GM23338 (cell line): Measurements from ENCODE around the gene HDAC9. TPM values are rescaled to one million over a fixed set of nuclear protein-coding genes. Genes with fewer than 3 reads are reported as not detected.

Source experiments
- ATAC-seq: fragments of 200-7000 bp; cut with Tn5 transposase; 3 replicates; pipeline ENCODE4 v1.9.1; 2020
- DNase-seq: peaks from one replicate; pipeline ENCODE4 v3.0.0-alpha.2; 2015; ENCODE audit warnings: low spot score
- H2AFZ ChIP-seq: fragments of 200-600 bp; sonication (generic); 2 replicates; pipeline ENCODE4 v1.8.0; 2016; ENCODE audit warnings: antibody characterized with exemption, mild to moderate bottlenecking, moderate library complexity
- H3F3A ChIP-seq: fragments of 200-600 bp; sonication (generic); replicated peaks from 2 replicates; pipeline ENCODE4 v1.8.0; 2017; ENCODE audit warnings: antibody characterized with exemption, mixed run types, low read depth
- H3K27ac ChIP-seq: fragments of 200-600 bp; sonication (generic); 2 replicates; pipeline ENCODE4 v1.6.1; 2016; ENCODE audit warnings: low read depth
- H3K27me3 ChIP-seq: fragments of 200-600 bp; sonication (generic); 2 replicates; pipeline ENCODE4 v1.8.0; 2016; ENCODE audit warnings: mild to moderate bottlenecking, mixed run types, moderate library complexity; ENCODE audit not compliant: insufficient read depth
- H3K36me3 ChIP-seq: fragments of 200-600 bp; sonication (generic); 2 replicates; pipeline ENCODE4 v1.8.0; 2016; ENCODE audit warnings: mild to moderate bottlenecking; ENCODE audit not compliant: insufficient read depth
- H3K4me1 ChIP-seq: fragments of 200-600 bp; sonication (generic); 2 replicates; pipeline ENCODE4 v1.8.0; 2016; ENCODE audit warnings: mild to moderate bottlenecking, moderate library complexity; ENCODE audit not compliant: insufficient read depth
- H3K4me2 ChIP-seq: fragments of 200-600 bp; sonication (generic); 2 replicates; pipeline ENCODE4 v1.7.1; 2017; ENCODE audit warnings: mixed run types
- H3K4me3 ChIP-seq: fragments of 200-600 bp; sonication (generic); 2 replicates; pipeline ENCODE4 v1.6.1; 2016; ENCODE audit warnings: mixed run types
- H3K79me2 ChIP-seq: fragments of 200-600 bp; sonication (generic); replicated peaks from 2 replicates; pipeline ENCODE4 v1.8.0; 2017; ENCODE audit warnings: mild to moderate bottlenecking; ENCODE audit not compliant: insufficient read depth
- H3K9me2 ChIP-seq: fragments of 200-600 bp; sonication (generic); 2 replicates; pipeline ENCODE4 v1.8.0; 2017; ENCODE audit not compliant: insufficient read depth
- H4K20me1 ChIP-seq: fragments of 200-600 bp; sonication (generic); replicated peaks from 2 replicates; pipeline ENCODE4 v1.8.0; 2017; ENCODE audit warnings: mild to moderate bottlenecking; ENCODE audit not compliant: insufficient read depth
- H3K27ac Mint-ChIP-seq: 2 replicates; pipeline ENCODE4 v1.8.0; 2020; ENCODE audit warnings: inconsistent platforms, mild to moderate bottlenecking, moderate library complexity, mixed read lengths
- H3K27me3 Mint-ChIP-seq: 3 replicates; pipeline ENCODE4 v1.8.0; 2022; ENCODE audit warnings: low read depth, mild to moderate bottlenecking, moderate library complexity, mixed read lengths, inconsistent platforms; ENCODE audit not compliant: insufficient read depth, poor library complexity
- H3K36me3 Mint-ChIP-seq: 3 replicates; pipeline ENCODE4 v1.8.0; 2021; ENCODE audit warnings: low read depth, mild to moderate bottlenecking, inconsistent platforms, moderate library complexity, mixed read lengths
- H3K4me1 Mint-ChIP-seq: 3 replicates; pipeline ENCODE4 v1.8.0; 2020; ENCODE audit warnings: mild to moderate bottlenecking, inconsistent platforms, mixed read lengths
- H3K4me3 Mint-ChIP-seq: 3 replicates; pipeline ENCODE4 v1.8.0; 2021; ENCODE audit warnings: moderate library complexity, mild to moderate bottlenecking, inconsistent platforms, mixed read lengths
- H3K9me3 Mint-ChIP-seq: 3 replicates; pipeline ENCODE4 v1.8.0; 2020; ENCODE audit warnings: moderate library complexity, mild to moderate bottlenecking, inconsistent platforms, mixed read lengths
- CREB1 ChIP-seq: fragments of 250-450 bp; sonication (Bioruptor Pico); IDR thresholded peaks from 2 replicates; pipeline ENCODE4 v1.5.0; 2020; ENCODE audit warnings: low read depth, mild to moderate bottlenecking, moderate library complexity
- EZH2 ChIP-seq: fragments of 200-600 bp; sonication (generic); IDR thresholded peaks from one replicate; pipeline ENCODE4 v1.8.0; 2017; ENCODE audit warnings: antibody characterized with exemption, mild to moderate bottlenecking, low read depth; ENCODE audit not compliant: unreplicated experiment
- EZH2phosphoT487 ChIP-seq: fragments of 200-600 bp; sonication (generic); IDR thresholded peaks from one replicate; pipeline ENCODE4 v1.8.1; 2018; ENCODE audit warnings: antibody characterized with exemption; ENCODE audit not compliant: unreplicated experiment
- JUNB ChIP-seq: IDR thresholded peaks from one replicate; pipeline ENCODE4 v1.6.1; 2016; ENCODE audit warnings: antibody characterized with exemption; ENCODE audit not compliant: unreplicated experiment
- NANOG ChIP-seq: IDR thresholded peaks from 2 replicates; pipeline ENCODE4 v1.6.1; 2016; ENCODE audit warnings: antibody characterized with exemption, borderline replicate concordance
- STAT1 ChIP-seq: IDR thresholded peaks from one replicate; pipeline ENCODE4 v1.6.1; 2016; ENCODE audit warnings: antibody characterized with exemption; ENCODE audit not compliant: unreplicated experiment
- polyA plus RNA-seq: library from polyadenylated mRNA; unstranded; fragments of >200 nt; fragmentation: Nextera tagmentation; extraction: Ambion mirVana; gene quantifications from 2 replicates; pipeline ENCODE4 v1.2.1, GENCODE V29; 2016
- total RNA-seq: library from RNA; depleted of rRNA; stranded (reverse); fragments of >200 nt; shearing (Covaris generic); gene quantifications from 2 replicates; pipeline ENCODE4 v1.2.3, GENCODE V29; 2014
- TF ChIP-seq, protein P1 (sequence below): fragments of 250-450 bp; sonication (Bioruptor Pico); IDR thresholded peaks from 2 replicates; pipeline ENCODE4 v1.5.0; 2020; ENCODE audit warnings: mild to moderate bottlenecking, moderate library complexity
- TF ChIP-seq, protein P2 (sequence below): IDR thresholded peaks from one replicate; pipeline ENCODE4 v1.6.1; 2018; ENCODE audit warnings: antibody characterized with exemption; ENCODE audit not compliant: unreplicated experiment
- TF ChIP-seq, protein P3 (sequence below): IDR thresholded peaks from 2 replicates; pipeline ENCODE4 v1.6.1; 2016; ENCODE audit warnings: antibody characterized with exemption
- TF ChIP-seq, protein P4 (sequence below), 2 experiments: fragments of 200-600 bp in 1 of 2; sonication (generic) in 1 of 2; conservative IDR thresholded peaks; 2 replicates each; pipeline versions ENCODE4 v1.5.1 to v1.6.1; 2016 to 2017; ENCODE audit warnings: antibody characterized with exemption in 2 of 2, low read depth in 2 of 2, mild to moderate bottlenecking in 2 of 2, moderate library complexity in 1 of 2

Gene HDAC9
- total and polyA plus RNA-seq, 2 experiments from 2014 or later: 8.3 to 18.5 TPM

DNA sequence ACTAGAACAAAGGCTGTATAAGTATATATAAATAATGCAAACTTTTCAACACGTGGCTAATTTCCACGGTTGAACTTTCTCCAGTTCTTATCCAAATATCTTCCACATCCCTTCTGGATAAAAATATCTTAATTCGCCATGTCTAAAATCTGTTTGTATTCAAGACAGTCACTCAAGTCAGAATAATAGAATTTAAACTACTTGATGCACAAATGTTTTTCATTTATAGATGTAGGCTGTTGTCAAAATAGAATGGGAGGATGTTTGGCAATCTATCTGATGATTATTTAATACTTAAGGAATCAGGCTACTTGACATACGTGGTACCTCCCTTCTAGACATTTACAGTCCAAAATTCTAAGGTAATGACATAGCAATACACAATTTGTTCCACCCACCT, 417.6 kb downstream of the HDAC9 start:
- Histone ChIP-seq H3F3A (no peaks in the 10 kb centered on the region), H2AFZ (no peak overlapping the region), H3K27ac (no peak overlapping the region), H3K4me3 (no peak overlapping the region), H3K27me3 (no peaks in the 10 kb centered on the region), H3K9me2 (no peaks in the 10 kb centered on the region), H3K4me1 (no peaks in the 10 kb centered on the region), H3K36me3 (no peaks in the 10 kb centered on the region), H3K79me2 (no peaks in the 10 kb centered on the region), H4K20me1 (no peaks in the 10 kb centered on the region), H3K4me2 (no peak overlapping the region)
- Mint-ChIP-seq H3K36me3 (no peaks in the 10 kb centered on the region), H3K27ac (no peak overlapping the region), H3K9me3 (no peaks in the 10 kb centered on the region), H3K27me3 (no peaks in the 10 kb centered on the region), H3K4me3 (no peak overlapping the region), H3K4me1 (peaks cover 12% of the 10 kb centered on the region; the same call in 2 of the 3 replicates)
- ATAC-seq (no peak), DNase-seq (no peak)
- no peak for TF ChIP-seq CREB1 (CRISPR knock-in tag)

DNA sequence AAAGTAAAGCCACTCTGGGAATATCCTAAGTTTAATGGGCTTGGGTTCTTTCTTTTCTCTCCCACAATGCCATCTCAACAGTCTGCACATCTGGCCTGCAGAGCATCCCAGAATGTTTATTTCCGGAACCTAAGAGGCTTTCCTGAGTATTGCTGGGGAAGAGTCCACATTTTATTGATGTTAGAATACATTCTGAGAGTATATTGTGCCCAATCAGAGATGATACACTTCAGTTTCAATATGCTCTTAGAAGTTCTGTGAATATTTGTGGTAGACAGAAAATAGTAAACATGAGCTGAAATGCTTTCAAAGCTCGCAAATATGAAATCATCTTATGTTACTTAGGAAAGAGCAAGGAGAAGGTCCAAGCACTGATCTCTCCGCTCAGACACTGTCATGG, 421.3 kb downstream of the HDAC9 start:
- Mint-ChIP-seq H3K27ac (no peak overlapping the region), H3K9me3 (no peaks in the 10 kb centered on the region), H3K4me3 (no peak overlapping the region), H3K4me1 (peaks cover 9% of the 10 kb centered on the region; the same call in 2 of the 3 replicates), H3K36me3 (peaks cover 3% of the 10 kb centered on the region; the same call in 1 of the 3 replicates), H3K27me3 (no peaks in the 10 kb centered on the region)
- Histone ChIP-seq H2AFZ (no peak overlapping the region), H3K79me2 (no peaks in the 10 kb centered on the region), H3K4me3 (no peak overlapping the region), H4K20me1 (no peaks in the 10 kb centered on the region), H3K9me2 (no peaks in the 10 kb centered on the region), H3F3A (no peaks in the 10 kb centered on the region), H3K27me3 (no peaks in the 10 kb centered on the region), H3K4me1 (no peaks in the 10 kb centered on the region), H3K36me3 (no peaks in the 10 kb centered on the region), H3K4me2 (no peak overlapping the region), H3K27ac (no peak overlapping the region)
- DNase-seq (no peak), ATAC-seq (no peak)
- TF ChIP-seq, protein P1, sequence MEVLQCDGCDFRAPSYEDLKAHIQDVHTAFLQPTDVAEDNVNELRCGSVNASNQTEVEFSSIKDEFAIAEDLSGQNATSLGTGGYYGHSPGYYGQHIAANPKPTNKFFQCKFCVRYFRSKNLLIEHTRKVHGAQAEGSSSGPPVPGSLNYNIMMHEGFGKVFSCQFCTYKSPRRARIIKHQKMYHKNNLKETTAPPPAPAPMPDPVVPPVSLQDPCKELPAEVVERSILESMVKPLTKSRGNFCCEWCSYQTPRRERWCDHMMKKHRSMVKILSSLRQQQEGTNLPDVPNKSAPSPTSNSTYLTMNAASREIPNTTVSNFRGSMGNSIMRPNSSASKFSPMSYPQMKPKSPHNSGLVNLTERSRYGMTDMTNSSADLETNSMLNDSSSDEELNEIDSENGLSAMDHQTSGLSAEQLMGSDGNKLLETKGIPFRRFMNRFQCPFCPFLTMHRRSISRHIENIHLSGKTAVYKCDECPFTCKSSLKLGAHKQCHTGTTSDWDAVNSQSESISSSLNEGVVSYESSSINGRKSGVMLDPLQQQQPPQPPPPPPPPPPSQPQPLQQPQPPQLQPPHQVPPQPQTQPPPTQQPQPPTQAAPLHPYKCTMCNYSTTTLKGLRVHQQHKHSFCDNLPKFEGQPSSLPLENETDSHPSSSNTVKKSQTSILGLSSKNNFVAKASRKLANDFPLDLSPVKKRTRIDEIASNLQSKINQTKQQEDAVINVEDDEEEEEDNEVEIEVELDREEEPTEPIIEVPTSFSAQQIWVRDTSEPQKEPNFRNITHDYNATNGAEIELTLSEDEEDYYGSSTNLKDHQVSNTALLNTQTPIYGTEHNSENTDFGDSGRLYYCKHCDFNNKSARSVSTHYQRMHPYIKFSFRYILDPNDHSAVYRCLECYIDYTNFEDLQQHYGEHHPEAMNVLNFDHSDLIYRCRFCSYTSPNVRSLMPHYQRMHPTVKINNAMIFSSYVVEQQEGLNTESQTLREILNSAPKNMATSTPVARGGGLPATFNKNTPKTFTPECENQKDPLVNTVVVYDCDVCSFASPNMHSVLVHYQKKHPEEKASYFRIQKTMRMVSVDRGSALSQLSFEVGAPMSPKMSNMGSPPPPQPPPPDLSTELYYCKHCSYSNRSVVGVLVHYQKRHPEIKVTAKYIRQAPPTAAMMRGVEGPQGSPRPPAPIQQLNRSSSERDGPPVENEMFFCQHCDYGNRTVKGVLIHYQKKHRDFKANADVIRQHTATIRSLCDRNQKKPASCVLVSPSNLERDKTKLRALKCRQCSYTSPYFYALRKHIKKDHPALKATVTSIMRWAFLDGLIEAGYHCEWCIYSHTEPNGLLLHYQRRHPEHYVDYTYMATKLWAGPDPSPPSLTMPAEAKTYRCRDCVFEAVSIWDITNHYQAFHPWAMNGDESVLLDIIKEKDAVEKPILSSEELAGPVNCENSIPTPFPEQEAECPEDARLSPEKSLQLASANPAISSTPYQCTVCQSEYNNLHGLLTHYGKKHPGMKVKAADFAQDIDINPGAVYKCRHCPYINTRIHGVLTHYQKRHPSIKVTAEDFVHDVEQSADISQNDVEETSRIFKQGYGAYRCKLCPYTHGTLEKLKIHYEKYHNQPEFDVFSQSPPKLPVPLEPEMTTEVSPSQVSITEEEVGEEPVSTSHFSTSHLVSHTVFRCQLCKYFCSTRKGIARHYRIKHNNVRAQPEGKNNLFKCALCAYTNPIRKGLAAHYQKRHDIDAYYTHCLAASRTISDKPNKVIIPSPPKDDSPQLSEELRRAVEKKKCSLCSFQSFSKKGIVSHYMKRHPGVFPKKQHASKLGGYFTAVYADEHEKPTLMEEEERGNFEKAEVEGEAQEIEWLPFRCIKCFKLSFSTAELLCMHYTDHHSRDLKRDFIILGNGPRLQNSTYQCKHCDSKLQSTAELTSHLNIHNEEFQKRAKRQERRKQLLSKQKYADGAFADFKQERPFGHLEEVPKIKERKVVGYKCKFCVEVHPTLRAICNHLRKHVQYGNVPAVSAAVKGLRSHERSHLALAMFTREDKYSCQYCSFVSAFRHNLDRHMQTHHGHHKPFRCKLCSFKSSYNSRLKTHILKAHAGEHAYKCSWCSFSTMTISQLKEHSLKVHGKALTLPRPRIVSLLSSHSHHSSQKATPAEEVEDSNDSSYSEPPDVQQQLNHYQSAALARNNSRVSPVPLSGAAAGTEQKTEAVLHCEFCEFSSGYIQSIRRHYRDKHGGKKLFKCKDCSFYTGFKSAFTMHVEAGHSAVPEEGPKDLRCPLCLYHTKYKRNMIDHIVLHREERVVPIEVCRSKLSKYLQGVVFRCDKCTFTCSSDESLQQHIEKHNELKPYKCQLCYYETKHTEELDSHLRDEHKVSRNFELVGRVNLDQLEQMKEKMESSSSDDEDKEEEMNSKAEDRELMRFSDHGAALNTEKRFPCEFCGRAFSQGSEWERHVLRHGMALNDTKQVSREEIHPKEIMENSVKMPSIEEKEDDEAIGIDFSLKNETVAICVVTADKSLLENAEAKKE (CRISPR knock-in tag): no peak
- no peak for TF ChIP-seq JUNB
- no peak for TF ChIP-seq NANOG
- TF ChIP-seq, protein P2, sequence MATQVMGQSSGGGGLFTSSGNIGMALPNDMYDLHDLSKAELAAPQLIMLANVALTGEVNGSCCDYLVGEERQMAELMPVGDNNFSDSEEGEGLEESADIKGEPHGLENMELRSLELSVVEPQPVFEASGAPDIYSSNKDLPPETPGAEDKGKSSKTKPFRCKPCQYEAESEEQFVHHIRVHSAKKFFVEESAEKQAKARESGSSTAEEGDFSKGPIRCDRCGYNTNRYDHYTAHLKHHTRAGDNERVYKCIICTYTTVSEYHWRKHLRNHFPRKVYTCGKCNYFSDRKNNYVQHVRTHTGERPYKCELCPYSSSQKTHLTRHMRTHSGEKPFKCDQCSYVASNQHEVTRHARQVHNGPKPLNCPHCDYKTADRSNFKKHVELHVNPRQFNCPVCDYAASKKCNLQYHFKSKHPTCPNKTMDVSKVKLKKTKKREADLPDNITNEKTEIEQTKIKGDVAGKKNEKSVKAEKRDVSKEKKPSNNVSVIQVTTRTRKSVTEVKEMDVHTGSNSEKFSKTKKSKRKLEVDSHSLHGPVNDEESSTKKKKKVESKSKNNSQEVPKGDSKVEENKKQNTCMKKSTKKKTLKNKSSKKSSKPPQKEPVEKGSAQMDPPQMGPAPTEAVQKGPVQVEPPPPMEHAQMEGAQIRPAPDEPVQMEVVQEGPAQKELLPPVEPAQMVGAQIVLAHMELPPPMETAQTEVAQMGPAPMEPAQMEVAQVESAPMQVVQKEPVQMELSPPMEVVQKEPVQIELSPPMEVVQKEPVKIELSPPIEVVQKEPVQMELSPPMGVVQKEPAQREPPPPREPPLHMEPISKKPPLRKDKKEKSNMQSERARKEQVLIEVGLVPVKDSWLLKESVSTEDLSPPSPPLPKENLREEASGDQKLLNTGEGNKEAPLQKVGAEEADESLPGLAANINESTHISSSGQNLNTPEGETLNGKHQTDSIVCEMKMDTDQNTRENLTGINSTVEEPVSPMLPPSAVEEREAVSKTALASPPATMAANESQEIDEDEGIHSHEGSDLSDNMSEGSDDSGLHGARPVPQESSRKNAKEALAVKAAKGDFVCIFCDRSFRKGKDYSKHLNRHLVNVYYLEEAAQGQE: no peak
- TF ChIP-seq EZH2phosphoT487: no peak
- no peak for TF ChIP-seq EZH2
- TF ChIP-seq STAT1: no peak
- TF ChIP-seq CREB1 (CRISPR knock-in tag): no peak
- TF ChIP-seq, protein P3, sequence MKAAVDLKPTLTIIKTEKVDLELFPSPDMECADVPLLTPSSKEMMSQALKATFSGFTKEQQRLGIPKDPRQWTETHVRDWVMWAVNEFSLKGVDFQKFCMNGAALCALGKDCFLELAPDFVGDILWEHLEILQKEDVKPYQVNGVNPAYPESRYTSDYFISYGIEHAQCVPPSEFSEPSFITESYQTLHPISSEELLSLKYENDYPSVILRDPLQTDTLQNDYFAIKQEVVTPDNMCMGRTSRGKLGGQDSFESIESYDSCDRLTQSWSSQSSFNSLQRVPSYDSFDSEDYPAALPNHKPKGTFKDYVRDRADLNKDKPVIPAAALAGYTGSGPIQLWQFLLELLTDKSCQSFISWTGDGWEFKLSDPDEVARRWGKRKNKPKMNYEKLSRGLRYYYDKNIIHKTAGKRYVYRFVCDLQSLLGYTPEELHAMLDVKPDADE: no peak
- TF ChIP-seq, protein P4, sequence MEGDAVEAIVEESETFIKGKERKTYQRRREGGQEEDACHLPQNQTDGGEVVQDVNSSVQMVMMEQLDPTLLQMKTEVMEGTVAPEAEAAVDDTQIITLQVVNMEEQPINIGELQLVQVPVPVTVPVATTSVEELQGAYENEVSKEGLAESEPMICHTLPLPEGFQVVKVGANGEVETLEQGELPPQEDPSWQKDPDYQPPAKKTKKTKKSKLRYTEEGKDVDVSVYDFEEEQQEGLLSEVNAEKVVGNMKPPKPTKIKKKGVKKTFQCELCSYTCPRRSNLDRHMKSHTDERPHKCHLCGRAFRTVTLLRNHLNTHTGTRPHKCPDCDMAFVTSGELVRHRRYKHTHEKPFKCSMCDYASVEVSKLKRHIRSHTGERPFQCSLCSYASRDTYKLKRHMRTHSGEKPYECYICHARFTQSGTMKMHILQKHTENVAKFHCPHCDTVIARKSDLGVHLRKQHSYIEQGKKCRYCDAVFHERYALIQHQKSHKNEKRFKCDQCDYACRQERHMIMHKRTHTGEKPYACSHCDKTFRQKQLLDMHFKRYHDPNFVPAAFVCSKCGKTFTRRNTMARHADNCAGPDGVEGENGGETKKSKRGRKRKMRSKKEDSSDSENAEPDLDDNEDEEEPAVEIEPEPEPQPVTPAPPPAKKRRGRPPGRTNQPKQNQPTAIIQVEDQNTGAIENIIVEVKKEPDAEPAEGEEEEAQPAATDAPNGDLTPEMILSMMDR (conservative IDR thresholded peaks at IDR 0.05; ENCODE audit: low read depth in 2 of 2): no peak
